Measurements from ENCODE around the gene B4GALT2. TPM values are rescaled to one million over a fixed set of nuclear protein-coding genes. Genes with fewer than 3 reads are reported as not detected.

B4GALT2 gene
- total and polyA plus RNA-seq, 2 of the 8 experiments (the other 6 are each of a cell fraction or from before 2014, with no cell fraction given), result 56.5 to 121 TPM

DNA sequence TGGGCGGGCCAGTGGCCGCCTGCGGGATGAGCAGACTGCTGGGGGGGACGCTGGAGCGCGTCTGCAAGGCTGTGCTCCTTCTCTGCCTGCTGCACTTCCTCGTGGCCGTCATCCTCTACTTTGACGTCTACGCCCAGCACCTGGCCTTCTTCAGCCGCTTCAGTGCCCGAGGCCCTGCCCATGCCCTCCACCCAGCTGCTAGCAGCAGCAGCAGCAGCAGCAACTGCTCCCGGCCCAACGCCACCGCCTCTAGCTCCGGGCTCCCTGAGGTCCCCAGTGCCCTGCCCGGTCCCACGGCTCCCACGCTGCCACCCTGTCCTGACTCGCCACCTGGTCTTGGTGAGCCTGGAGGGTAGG is 2.1 kb downstream of the B4GALT2 start:
- Histone ChIP-seq H4K8ac (ENCODE audit: extremely low read depth, insufficient read depth, low read length) (peak overlapping the region; percentile 45), H3K18ac (ENCODE audit: extremely low read depth, low read length) (no peak overlapping the region), H3K79me1 (ENCODE audit: low read depth, low read length) (peaks cover 23% of the 10 kb centered on the region), H3K36me3 (ENCODE audit: control insufficient read depth in 2 of 4, insufficient read depth in 4 of 4, low read length in 3 of 4) (peaks cover 2 to 34% (median 15%) of the 10 kb centered on the region in 4 experiments; a peak in 5 of 8 replicates), H4K91ac (replicated peaks; ENCODE audit: insufficient read length, low read length) (no peak overlapping the region), H2AK5ac (ENCODE audit: low read depth, low read length) (no peak overlapping the region), H4K5ac (ENCODE audit: insufficient read length, low read depth, low read length) (no peak overlapping the region), H3K9ac (replicated peaks in 1 of 4; ENCODE audit: extremely low read depth in 1 of 4, low read depth in 3 of 4, low read length in 3 of 4) (no peak overlapping the region), H2AFZ (ENCODE audit: low read length) (no peak overlapping the region), H3K56ac (replicated peaks; ENCODE audit: insufficient read length, low read depth, low read length) (no peak overlapping the region), H3K27me3 (replicated peaks in 1 of 4; ENCODE audit: control insufficient read depth in 3 of 4, extremely low read depth in 1 of 4, insufficient read depth in 3 of 4, low read length in 3 of 4) (no peaks in the 10 kb centered on the region), H3K4ac (replicated peaks; ENCODE audit: insufficient read length, low read depth, low read length) (no peak overlapping the region), H2BK120ac (replicated peaks; ENCODE audit: low read depth, low read length) (no peak overlapping the region), H3K4me2 (ENCODE audit: insufficient read depth in 1 of 2, low read depth in 2 of 2, low read length in 2 of 2) (no peak overlapping the region; a peak in 1 of 4 replicates), H3K9me3 (ENCODE audit: insufficient read depth in 2 of 2, low read depth in 1 of 2, low read length in 1 of 2) (no peaks in the 10 kb centered on the region), H3K23ac (ENCODE audit: insufficient read length) (no peak overlapping the region), H2BK20ac (ENCODE audit: low read length) (no peak overlapping the region), H3K23me2 (ENCODE audit: low read depth, low read length) (peaks cover 16% of the 10 kb centered on the region), H3K4me1 (replicated peaks in 1 of 4; ENCODE audit: control insufficient read depth in 3 of 4, insufficient read depth in 4 of 4, low read length in 3 of 4) (peaks cover 4 to 13% (median 11%) of the 10 kb centered on the region in 4 experiments), H3K4me3 (ENCODE audit: extremely low read depth in 1 of 4, insufficient read depth in 2 of 4, low read depth in 3 of 4, low read length in 4 of 4) (no peak overlapping the region), H2BK5ac (ENCODE audit: low read depth, low read length) (peak overlapping the region; percentile 62; the same call in 1 of the 2 replicates), H2BK15ac (ENCODE audit: low read length) (no peak overlapping the region), H3K27ac (ENCODE audit: low read depth, low read length) (no peak overlapping the region), H3K79me2 (ENCODE audit: control insufficient read depth in 1 of 2, insufficient read depth in 2 of 2, low read length in 2 of 2) (peaks cover 0 to 16% of the 10 kb centered on the region in 2 experiments; a peak in 2 of 4 replicates), H4K20me1 (replicated peaks in 1 of 2; ENCODE audit: control insufficient read depth in 1 of 2, insufficient read depth in 2 of 2, low read length in 2 of 2) (peaks cover 0 to 34% of the 10 kb centered on the region in 2 experiments), H3K14ac (ENCODE audit: insufficient read length) (no peak overlapping the region), H2BK12ac (ENCODE audit: low read depth, low read length) (no peak overlapping the region)
- no peak for FAIRE-seq
- ChIA-PET CTCF (ENCODE audit: partially characterized antibody) (interaction anchor here (0.8 kb wide), 1 partner anchor 62 kb away, joined by 3 read pairs; no protein-coding TSS in a partner anchor), POLR2A (ENCODE audit: partially characterized antibody) (interaction anchor here (0.7 to 1.9 kb wide), 3 partner anchors 9 to 67 kb away, joined by 3 to 10 read pairs (median 4); partner anchors contain the start of gene CCDC24)
- no peak for DNase-seq (ENCODE audit: low read depth in 1 of 2, low spot score in 2 of 2)
- WGBS, 2 experiments (ENCODE audit: extremely low coverage in 1 of 2, insufficient coverage in 1 of 2, insufficient read length in 1 of 2, insufficient replicate concordance in 2 of 2, low coverage in 1 of 2, low lambda C conversion rate in 2 of 2, missing lambda C conversion rate in 1 of 2), result 92% methylated on average over 16 of the region's 20 CpGs; no CpG with 5 or more reads in 1 of the 2 experiments
- TF ChIP-seq MAFK (IDR thresholded peaks at IDR 0.05; ENCODE audit: low read depth, low read length), result no peak
- no peak for TF ChIP-seq CBX8 (IDR thresholded peaks at IDR 0.05; ENCODE audit: borderline replicate concordance, low read depth, low read length)
- TF ChIP-seq JUN (IDR thresholded peaks at IDR 0.05; ENCODE audit: low read depth, low read length), result no peak
- TF ChIP-seq CHD1 (IDR thresholded peaks at IDR 0.05; ENCODE audit: low read depth, low read length), result no peak

All from H1 (cell line).